Endodermal cell (in vitro differentiated cells): Measurements from ENCODE around the gene OPCML. TPM values are rescaled to one million over a fixed set of nuclear protein-coding genes. Genes with fewer than 3 reads are reported as not detected.

Experiments
- DNase-seq: peaks from one replicate; pipeline ENCODE4 v3.0.0-alpha.2; 2017
- H3K27ac ChIP-seq: 2 replicates; pipeline ENCODE4 v1.5.1; 2013; ENCODE audit warnings: mild to moderate bottlenecking, low read depth, low read length, moderate library complexity
- H3K27me3 ChIP-seq: 2 replicates; pipeline ENCODE4 v1.6.1; 2013; ENCODE audit warnings: mild to moderate bottlenecking, low read length, moderate library complexity; ENCODE audit not compliant: insufficient read depth, control insufficient read depth, poor library complexity, severe bottlenecking
- H3K36me3 ChIP-seq: 2 replicates; pipeline ENCODE4 v1.7.0; 2013; ENCODE audit warnings: mild to moderate bottlenecking, low read length, moderate library complexity; ENCODE audit not compliant: control insufficient read depth, insufficient read depth
- H3K4me1 ChIP-seq: one replicate; pipeline ENCODE4 v1.7.0; 2013; ENCODE audit warnings: low read length; ENCODE audit not compliant: control insufficient read depth, insufficient read depth
- H3K4me3 ChIP-seq: 2 replicates; pipeline ENCODE4 v1.5.1; 2013; ENCODE audit warnings: mild to moderate bottlenecking, low read length, moderate library complexity
- H3K9ac ChIP-seq: 2 replicates; pipeline ENCODE4 v1.6.1; 2013; ENCODE audit warnings: mild to moderate bottlenecking, low read length, moderate library complexity; ENCODE audit not compliant: poor library complexity, severe bottlenecking; ENCODE audit errors: extremely low read depth
- H3K9me3 ChIP-seq: 2 replicates; pipeline ENCODE4 v1.6.1; 2013; ENCODE audit warnings: mild to moderate bottlenecking, low read length, moderate library complexity; ENCODE audit not compliant: control insufficient read depth
- H3K27ac Mint-ChIP-seq: 2 replicates; pipeline ENCODE4 v1.8.0; 2020; ENCODE audit warnings: mixed read lengths
- H3K27me3 Mint-ChIP-seq: 2 replicates; pipeline ENCODE4 v1.8.0; 2021; ENCODE audit warnings: mild to moderate bottlenecking, mixed read lengths; ENCODE audit not compliant: insufficient read depth
- H3K36me3 Mint-ChIP-seq: 2 replicates; pipeline ENCODE4 v1.8.0; 2020; ENCODE audit warnings: low read depth, mixed read lengths
- H3K4me1 Mint-ChIP-seq: 2 replicates; pipeline ENCODE4 v1.8.0; 2020; ENCODE audit warnings: mixed read lengths
- H3K4me3 Mint-ChIP-seq: 2 replicates; pipeline ENCODE4 v1.8.0; 2020; ENCODE audit warnings: mild to moderate bottlenecking, moderate library complexity, mixed read lengths
- H3K9me3 Mint-ChIP-seq: 2 replicates; pipeline ENCODE4 v1.8.0; 2020; ENCODE audit warnings: mild to moderate bottlenecking, mixed read lengths
- WGBS, 2 experiments: methylation state at CpG; one replicate each; pipeline versions ENCODE4 v1.1.5 to v1.1.7; 2013; ENCODE audit warnings: missing lambda C conversion rate in 2 of 2, mixed read lengths in 1 of 2; ENCODE audit not compliant: insufficient coverage in 1 of 2, insufficient read length in 1 of 2; 5-methylcytosine and 5-hydroxymethylcytosine counted together
- total RNA-seq, 2 donors: library from RNA; stranded (reverse); fragmentation: NEBNext Ultra II Directional in 1 of 2; extraction: Animal tissue kit (Norgen Biotek cat#: 25700) in 1 of 2; gene quantifications; 2 replicates in 1 of 2; 3 replicates in 1 of 2; pipeline ENCODE4 v1.2.1, GENCODE V29; 2021
- TF ChIP-seq, protein P1 (sequence below): fragments of 200-600 bp; sonication (generic); conservative IDR thresholded peaks from 2 replicates; pipeline ENCODE4 v1.5.0; 2021; ENCODE audit warnings: antibody characterized with exemption, mild to moderate bottlenecking

OPCML gene
- total RNA-seq, 2 donors from 2014 or later, result 0.49 to 0.86 TPM

DNA sequence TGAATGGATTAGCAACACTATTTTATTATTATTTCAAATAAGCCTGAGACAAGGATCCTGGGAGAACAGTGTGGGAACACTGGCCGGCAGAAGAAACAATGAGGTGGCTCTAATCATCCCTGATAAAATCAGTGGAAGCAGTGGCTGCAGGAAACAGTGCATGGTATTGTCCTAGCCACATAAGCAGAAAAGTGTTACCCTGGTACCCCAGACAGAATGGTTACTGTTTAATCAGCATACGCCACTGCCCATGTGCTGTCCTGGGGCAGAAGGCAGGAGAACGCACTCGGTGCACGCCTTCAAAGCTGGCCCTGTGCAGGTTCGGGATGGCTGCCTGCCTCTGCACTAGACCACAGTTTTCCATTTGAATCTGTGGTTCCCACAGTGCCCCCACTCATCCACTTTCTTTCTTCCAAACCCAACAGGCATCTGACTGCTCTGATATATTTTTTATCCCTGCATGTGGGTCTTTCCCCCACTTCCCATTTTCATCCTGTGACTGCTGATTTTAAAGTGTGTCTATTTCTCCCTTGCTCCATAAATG, 25.7 kb downstream of the OPCML start:
- Histone ChIP-seq H3K36me3 (no peaks in the 10 kb centered on the region), H3K9ac (no peak overlapping the region), H3K27ac (no peak overlapping the region), H3K9me3 (no peaks in the 10 kb centered on the region), H3K4me1 (no peaks in the 10 kb centered on the region), H3K4me3 (no peak overlapping the region), H3K27me3 (no peaks in the 10 kb centered on the region)
- Mint-ChIP-seq H3K27ac (no peak overlapping the region), H3K4me1 (peaks cover 23% of the 10 kb centered on the region), H3K36me3 (no peaks in the 10 kb centered on the region), H3K9me3 (no peaks in the 10 kb centered on the region), H3K4me3 (no peak overlapping the region), H3K27me3 (peaks cover 9% of the 10 kb centered on the region)
- 87 to 92% methylated on average over 5 to 6 of the region's 6 CpGs for WGBS, 2 experiments
- DNase-seq, result no peak
- TF ChIP-seq, protein P1, sequence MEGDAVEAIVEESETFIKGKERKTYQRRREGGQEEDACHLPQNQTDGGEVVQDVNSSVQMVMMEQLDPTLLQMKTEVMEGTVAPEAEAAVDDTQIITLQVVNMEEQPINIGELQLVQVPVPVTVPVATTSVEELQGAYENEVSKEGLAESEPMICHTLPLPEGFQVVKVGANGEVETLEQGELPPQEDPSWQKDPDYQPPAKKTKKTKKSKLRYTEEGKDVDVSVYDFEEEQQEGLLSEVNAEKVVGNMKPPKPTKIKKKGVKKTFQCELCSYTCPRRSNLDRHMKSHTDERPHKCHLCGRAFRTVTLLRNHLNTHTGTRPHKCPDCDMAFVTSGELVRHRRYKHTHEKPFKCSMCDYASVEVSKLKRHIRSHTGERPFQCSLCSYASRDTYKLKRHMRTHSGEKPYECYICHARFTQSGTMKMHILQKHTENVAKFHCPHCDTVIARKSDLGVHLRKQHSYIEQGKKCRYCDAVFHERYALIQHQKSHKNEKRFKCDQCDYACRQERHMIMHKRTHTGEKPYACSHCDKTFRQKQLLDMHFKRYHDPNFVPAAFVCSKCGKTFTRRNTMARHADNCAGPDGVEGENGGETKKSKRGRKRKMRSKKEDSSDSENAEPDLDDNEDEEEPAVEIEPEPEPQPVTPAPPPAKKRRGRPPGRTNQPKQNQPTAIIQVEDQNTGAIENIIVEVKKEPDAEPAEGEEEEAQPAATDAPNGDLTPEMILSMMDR, result no peak

DNA sequence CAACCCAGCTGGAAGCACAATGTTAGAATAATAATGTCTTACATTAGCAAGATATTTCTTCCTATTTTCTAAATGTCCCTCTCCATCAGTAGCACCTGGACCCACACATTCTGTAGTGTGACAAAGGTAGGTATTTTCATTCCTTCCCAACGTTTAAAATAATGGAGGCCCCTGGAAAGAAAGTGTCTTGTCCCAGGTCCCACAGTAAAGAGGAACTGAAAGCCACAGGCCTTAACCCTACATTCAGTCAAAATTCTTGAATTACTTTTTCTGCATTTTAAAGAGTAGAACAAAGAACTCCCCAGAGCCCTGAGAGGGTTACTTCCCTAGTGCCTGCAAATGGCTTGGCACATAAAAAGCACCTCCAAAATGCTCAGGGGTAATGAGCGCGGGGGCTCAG, 26.3 kb downstream of the OPCML start:
- Mint-ChIP-seq H3K27me3 (peaks cover 6% of the 10 kb centered on the region), H3K4me3 (no peak overlapping the region), H3K4me1 (peaks cover 23% of the 10 kb centered on the region), H3K27ac (no peak overlapping the region), H3K36me3 (no peaks in the 10 kb centered on the region), H3K9me3 (no peaks in the 10 kb centered on the region)
- TF ChIP-seq, protein P1, result no peak
- H3K27me3 ChIP-seq, result no peaks in the 10 kb centered on the region
- H3K36me3 ChIP-seq, result no peaks in the 10 kb centered on the region
- H3K9me3 ChIP-seq, result no peaks in the 10 kb centered on the region
- H3K27ac ChIP-seq, result no peak overlapping the region
- DNase-seq, result no peak
- H3K4me1 ChIP-seq, result no peaks in the 10 kb centered on the region
- H3K4me3 ChIP-seq, result no peak overlapping the region
- no peak overlapping the region for H3K9ac ChIP-seq
- 72 to 100% methylated on average over 2 to 3 of the region's 3 CpGs for WGBS, 2 experiments

DNA sequence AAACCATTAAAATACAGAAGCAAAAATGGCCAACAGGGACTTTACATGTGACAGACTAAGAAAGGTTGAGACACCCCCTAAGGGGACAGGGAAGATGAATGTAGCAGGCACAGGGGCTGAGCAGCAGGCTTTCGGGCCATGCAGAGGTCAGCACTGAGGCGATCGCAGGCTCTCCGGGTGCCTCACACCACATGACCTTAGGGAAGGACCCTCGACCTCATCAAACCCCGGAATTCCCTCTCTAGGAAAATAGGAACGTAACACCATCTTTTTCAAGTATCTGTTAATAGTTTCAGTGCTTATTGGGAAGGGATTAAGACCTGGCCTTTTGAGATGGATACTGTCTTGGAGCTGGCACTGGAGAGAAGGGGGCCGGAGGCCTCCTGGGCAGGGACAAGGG, 27.4 kb downstream of the OPCML start:
- H3K27ac ChIP-seq, result no peak overlapping the region
- no peak overlapping the region for H3K27ac Mint-ChIP-seq
- TF ChIP-seq, protein P1, result no peak
- no peaks in the 10 kb centered on the region for H3K9me3 ChIP-seq
- 85 to 97% methylated on average over 5 to 8 of the region's 8 CpGs for WGBS, 2 experiments
- DNase-seq, result no peak
- peaks cover 25% of the 10 kb centered on the region for H3K4me1 Mint-ChIP-seq
- H3K36me3 Mint-ChIP-seq, result no peaks in the 10 kb centered on the region
- H3K27me3 ChIP-seq, result no peaks in the 10 kb centered on the region
- peaks cover 6% of the 10 kb centered on the region for H3K27me3 Mint-ChIP-seq
- H3K9ac ChIP-seq, result no peak overlapping the region
- H3K36me3 ChIP-seq, result no peaks in the 10 kb centered on the region
- H3K4me1 ChIP-seq, result no peaks in the 10 kb centered on the region
- H3K9me3 Mint-ChIP-seq, result no peaks in the 10 kb centered on the region
- no peak overlapping the region for H3K4me3 Mint-ChIP-seq
- no peak overlapping the region for H3K4me3 ChIP-seq
